H9 (cell line): ENCODE results near the gene FASTKD1. TPM values are rescaled to one million over a fixed set of nuclear protein-coding genes. Genes with fewer than 3 reads are reported as not detected.

Experiments used
- DNase-seq: peaks from one replicate; pipeline ENCODE4 v3.0.0-alpha.2; 2017
- H2AFZ ChIP-seq: one replicate; pipeline ENCODE4 v1.6.1; 2013; ENCODE audit warnings: mild to moderate bottlenecking, low read length, control low read depth, moderate library complexity
- H2AK5ac ChIP-seq: 2 replicates; pipeline ENCODE4 v1.6.1; 2013; ENCODE audit warnings: low read length, control low read depth, mixed read lengths; ENCODE audit not compliant: insufficient read length
- H2BK120ac ChIP-seq: one replicate; pipeline ENCODE4 v1.6.1; 2013; ENCODE audit warnings: low read depth, mild to moderate bottlenecking, low read length, control low read depth, inconsistent platforms; ENCODE audit not compliant: poor library complexity, severe bottlenecking
- H2BK12ac ChIP-seq: 2 replicates; pipeline ENCODE4 v1.6.1; 2013; ENCODE audit warnings: low read length, control low read depth, mixed read lengths, low read depth; ENCODE audit not compliant: insufficient read length
- H2BK15ac ChIP-seq: 2 replicates; pipeline ENCODE4 v1.6.1; 2013; ENCODE audit warnings: low read depth, low read length, control low read depth
- H2BK20ac ChIP-seq: one replicate; pipeline ENCODE4 v1.6.1; 2013; ENCODE audit warnings: low read depth, mild to moderate bottlenecking, low read length, control low read depth, inconsistent platforms; ENCODE audit not compliant: poor library complexity, severe bottlenecking
- H2BK5ac ChIP-seq: 2 replicates; pipeline ENCODE4 v1.6.1; 2013; ENCODE audit warnings: low read length, control low read depth, mixed read lengths; ENCODE audit not compliant: insufficient read length
- H3K14ac ChIP-seq: 2 replicates; pipeline ENCODE4 v1.6.1; 2013; ENCODE audit warnings: low read length, control low read depth; ENCODE audit not compliant: insufficient read depth
- H3K18ac ChIP-seq: 2 replicates; pipeline ENCODE4 v1.6.1; 2013; ENCODE audit warnings: low read depth, mild to moderate bottlenecking, mixed read lengths, low read length, control low read depth; ENCODE audit not compliant: insufficient read length
- H3K23ac ChIP-seq: 2 replicates; pipeline ENCODE4 v1.6.1; 2013; ENCODE audit warnings: low read length, control low read depth, mixed read lengths, low read depth; ENCODE audit not compliant: insufficient read length
- H3K23me2 ChIP-seq: 2 replicates; pipeline ENCODE4 v1.6.1; 2013; ENCODE audit warnings: low read depth, mild to moderate bottlenecking, mixed read lengths, low read length, control low read depth; ENCODE audit not compliant: insufficient read length, poor library complexity, severe bottlenecking
- H3K27ac ChIP-seq: 2 replicates; pipeline ENCODE4 v1.5.1; 2013; ENCODE audit warnings: low read length, control low read depth, mixed read lengths, low read depth; ENCODE audit not compliant: insufficient read length
- H3K27me3 ChIP-seq: 2 replicates; pipeline ENCODE4 v1.6.1; 2013; ENCODE audit warnings: low read length, control low read depth, inconsistent platforms; ENCODE audit not compliant: insufficient read depth
- H3K4ac ChIP-seq: 2 replicates; pipeline ENCODE4 v1.6.1; 2013; ENCODE audit warnings: low read depth, mild to moderate bottlenecking, control low read depth, inconsistent platforms, low read length, moderate library complexity
- H3K4me1 ChIP-seq: 2 replicates; pipeline ENCODE4 v1.6.1; 2013; ENCODE audit warnings: low read length, control low read depth, inconsistent platforms; ENCODE audit not compliant: insufficient read depth
- H3K4me2 ChIP-seq: 2 replicates; pipeline ENCODE4 v1.6.1; 2013; ENCODE audit warnings: low read length, control low read depth, mixed read lengths; ENCODE audit not compliant: insufficient read length, insufficient read depth
- H3K56ac ChIP-seq: 2 replicates; pipeline ENCODE4 v1.6.1; 2013; ENCODE audit warnings: low read depth, mild to moderate bottlenecking, mixed read lengths, low read length, control low read depth; ENCODE audit not compliant: insufficient read length
- H3K79me1 ChIP-seq: 2 replicates; pipeline ENCODE4 v1.6.1; 2013; ENCODE audit warnings: low read depth, mild to moderate bottlenecking, moderate library complexity, low read length, control low read depth, inconsistent platforms; ENCODE audit not compliant: insufficient read depth, poor library complexity, severe bottlenecking
- H3K79me2 ChIP-seq: 2 replicates; pipeline ENCODE4 v1.6.1; 2013; ENCODE audit warnings: low read length, control low read depth, inconsistent platforms; ENCODE audit not compliant: insufficient read depth
- H3K9ac ChIP-seq: 2 replicates; pipeline ENCODE4 v1.6.1; 2013; ENCODE audit warnings: low read length, control low read depth, mixed read lengths; ENCODE audit not compliant: insufficient read length; ENCODE audit errors: extremely low read depth
- H3K9me3 ChIP-seq: one replicate; pipeline ENCODE4 v1.6.1; 2013; ENCODE audit warnings: low read depth, low read length, inconsistent platforms; ENCODE audit not compliant: control insufficient read depth
- H3T11ph ChIP-seq: one replicate; pipeline ENCODE4 v1.6.1; 2013; ENCODE audit warnings: mild to moderate bottlenecking, low read length, control low read depth, inconsistent platforms
- H4K20me1 ChIP-seq: one replicate; pipeline ENCODE4 v1.6.1; 2013; ENCODE audit not compliant: control insufficient read depth, insufficient read length, insufficient read depth
- H4K5ac ChIP-seq: 2 replicates; pipeline ENCODE4 v1.6.1; 2013; ENCODE audit warnings: low read depth, mild to moderate bottlenecking, mixed read lengths, low read length, control low read depth; ENCODE audit not compliant: insufficient read length
- H4K8ac ChIP-seq: replicated peaks from 2 replicates; pipeline ENCODE4 v1.6.1; 2013; ENCODE audit warnings: low read length, control low read depth, mixed read lengths, low read depth; ENCODE audit not compliant: insufficient read length
- H4K91ac ChIP-seq: 2 replicates; pipeline ENCODE4 v1.6.1; 2013; ENCODE audit warnings: low read depth, mild to moderate bottlenecking, moderate library complexity, mixed read lengths, low read length, control low read depth; ENCODE audit not compliant: insufficient read length
- H3K27ac Mint-ChIP-seq, 3 experiments: 2 replicates in 2 of 3; 3 replicates in 1 of 3; pipeline ENCODE4 v1.8.0; 2020 to 2021; ENCODE audit warnings: mixed read lengths in 3 of 3, mild to moderate bottlenecking in 1 of 3, moderate library complexity in 1 of 3
- H3K27me3 Mint-ChIP-seq: 2 replicates; pipeline ENCODE4 v1.8.0; 2021; ENCODE audit warnings: low read depth, mild to moderate bottlenecking, moderate library complexity, mixed read lengths
- H3K36me3 Mint-ChIP-seq, 3 experiments: 2 replicates in 2 of 3; 3 replicates in 1 of 3; pipeline ENCODE4 v1.8.0; 2020 to 2021; ENCODE audit warnings: low read depth in 3 of 3, mixed read lengths in 3 of 3; ENCODE audit not compliant: insufficient read depth in 1 of 3
- H3K4me1 Mint-ChIP-seq, 2 experiments: 2 replicates each; pipeline ENCODE4 v1.8.0; 2020; ENCODE audit warnings: mixed read lengths in 2 of 2
- H3K4me3 Mint-ChIP-seq, 2 experiments: 2 replicates in 1 of 2; 3 replicates in 1 of 2; pipeline ENCODE4 v1.8.0; 2020 to 2021; ENCODE audit warnings: mild to moderate bottlenecking in 2 of 2, mixed read lengths in 2 of 2, moderate library complexity in 1 of 2
- H3K9me3 Mint-ChIP-seq, 2 experiments: 2 replicates in 1 of 2; 3 replicates in 1 of 2; pipeline ENCODE4 v1.8.0; 2020; ENCODE audit warnings: mild to moderate bottlenecking in 2 of 2, mixed read lengths in 2 of 2, moderate library complexity in 1 of 2
- CTCF ChIP-seq: fragments of 200-600 bp; sonication (generic); conservative IDR thresholded peaks from 3 replicates; pipeline ENCODE4 v1.8.0; 2021; ENCODE audit warnings: antibody characterized with exemption, mild to moderate bottlenecking
- WGBS: extraction: QIAGEN DNeasy Blood & Tissue Kit; methylation state at CpG from one replicate; pipeline ENCODE4 v1.1.7; 2013; ENCODE audit warnings: missing lambda C conversion rate, low lambda C conversion rate, mixed read lengths; ENCODE audit not compliant: insufficient read length; ENCODE audit errors: extremely low coverage; 5-methylcytosine and 5-hydroxymethylcytosine counted together
- total RNA-seq: library from RNA; stranded (reverse); gene quantifications from 2 replicates; pipeline ENCODE4 v1.2.1, GENCODE V29; 2021

FASTKD1 gene
- total RNA-seq, 1 experiment from 2014 or later: 47.6 TPM

GRCh38 chr2:169513094-169513493 is 60.6 kb downstream of the FASTKD1 start:
- Histone ChIP-seq H3K23ac (no peak overlapping the region), H3K23me2 (no peaks in the 10 kb centered on the region), H3K14ac (no peak overlapping the region), H2AK5ac (no peak overlapping the region), H3K9ac (no peak overlapping the region), H4K20me1 (no peaks in the 10 kb centered on the region), H3K9me3 (no peaks in the 10 kb centered on the region), H2BK20ac (no peak overlapping the region), H4K8ac (no peak overlapping the region), H4K91ac (no peak overlapping the region), H3K79me2 (no peaks in the 10 kb centered on the region), H3K4ac (no peak overlapping the region), H3K18ac (no peak overlapping the region), H2BK12ac (no peak overlapping the region), H2AFZ (no peak overlapping the region), H2BK15ac (no peak overlapping the region), H3K79me1 (no peaks in the 10 kb centered on the region), H3K27ac (no peak overlapping the region), H3T11ph (no peak overlapping the region), H3K56ac (no peak overlapping the region), H3K27me3 (no peaks in the 10 kb centered on the region), H3K4me2 (no peak overlapping the region), H3K4me1 (no peaks in the 10 kb centered on the region), H2BK120ac (no peak overlapping the region), H2BK5ac (no peak overlapping the region), H4K5ac (no peak overlapping the region)
- no peak overlapping the region for H3K27ac Mint-ChIP-seq
- no CpG with 5 or more reads among the region's 1 CpG for WGBS
- DNase-seq: no peak
- H3K9me3 Mint-ChIP-seq: no peaks in the 10 kb centered on the region
- H3K36me3 Mint-ChIP-seq: no peaks in the 10 kb centered on the region
- H3K4me1 Mint-ChIP-seq: peaks cover 7 to 14% of the 10 kb centered on the region in 2 experiments
- H3K27me3 Mint-ChIP-seq: no peaks in the 10 kb centered on the region; the same call in 1 of the 2 replicates
- no peak overlapping the region for H3K4me3 Mint-ChIP-seq
- TF ChIP-seq CTCF: no peak
